Left renal pelvis (tissue), 4 donors: ENCODE measurements around the gene PIP4K2A. TPM values are rescaled to one million over a fixed set of nuclear protein-coding genes. Genes with fewer than 3 reads are reported as not detected.
"Not testable (repeated sequence)": the region's sequence is repeated elsewhere in the genome, so short reads cannot be mapped to it uniquely, and the experiment has no call there.

Experiments
- DNase-seq, 4 donors: peaks; one replicate each; pipeline ENCODE4 v3.0.0-alpha.2; 2013; ENCODE audit warnings: low read depth in 4 of 4, low spot score in 3 of 4
- polyA plus RNA-seq, 4 donors: library from polyadenylated mRNA; unstranded; fragments of 120-200 nt; gene quantifications; one replicate each; pipeline ENCODE4 v1.2.1, GENCODE V29; 2013; ENCODE audit not compliant: insufficient read length in 4 of 4

The PIP4K2A gene
- polyA plus RNA-seq, 4 donors: 22.6 to 30.6 (median 28.8) TPM

- DNase-seq: no peak
These were observed 182.9 kb downstream of the PIP4K2A start for GRCh38 chr10:22531441-22531840.

DNA sequence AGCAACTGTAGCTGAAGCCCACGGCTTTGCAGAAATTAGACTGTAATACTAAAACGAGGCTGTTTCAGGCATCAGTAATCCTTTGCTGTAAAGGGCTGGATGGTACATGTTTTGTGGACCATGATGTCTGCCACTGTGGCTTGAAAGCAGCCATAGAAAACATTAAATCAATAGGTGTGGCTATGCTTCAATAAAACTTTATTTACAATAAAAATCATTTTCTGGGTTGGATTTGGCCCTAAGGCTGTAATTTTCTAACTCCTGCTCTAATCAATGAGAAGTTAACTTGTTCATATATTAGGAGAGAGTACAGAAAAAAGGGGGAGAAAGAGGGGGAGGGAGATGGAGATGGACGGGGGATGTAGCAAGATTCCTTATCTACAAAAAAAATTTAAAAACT is 183.4 kb downstream of the PIP4K2A start:
- no peak for DNase-seq

- no peak for DNase-seq
These were observed 186.9 kb downstream of the PIP4K2A start for GRCh38 chr10:22527520-22527919.

DNA sequence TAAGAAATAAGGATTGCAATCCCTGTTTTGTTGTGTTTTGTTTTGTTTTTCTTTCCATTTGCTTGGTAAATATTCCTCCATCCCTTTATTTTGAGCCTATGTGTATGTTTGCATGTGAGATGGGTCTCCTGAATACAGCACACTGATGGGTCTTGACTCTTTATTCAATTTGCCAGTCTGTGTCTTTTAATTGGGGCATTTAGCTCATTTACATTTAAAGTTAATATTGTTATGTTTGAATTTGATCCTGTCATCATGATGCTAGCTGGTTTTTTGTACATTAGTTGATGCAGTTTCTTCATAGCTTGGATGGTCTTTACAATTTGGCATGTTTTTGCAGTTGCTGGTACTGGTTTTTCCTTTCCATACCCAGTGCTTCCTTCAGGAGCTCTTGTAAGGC is 190.0 kb downstream of the PIP4K2A start:
- not testable (repeated sequence) for DNase-seq

DNA sequence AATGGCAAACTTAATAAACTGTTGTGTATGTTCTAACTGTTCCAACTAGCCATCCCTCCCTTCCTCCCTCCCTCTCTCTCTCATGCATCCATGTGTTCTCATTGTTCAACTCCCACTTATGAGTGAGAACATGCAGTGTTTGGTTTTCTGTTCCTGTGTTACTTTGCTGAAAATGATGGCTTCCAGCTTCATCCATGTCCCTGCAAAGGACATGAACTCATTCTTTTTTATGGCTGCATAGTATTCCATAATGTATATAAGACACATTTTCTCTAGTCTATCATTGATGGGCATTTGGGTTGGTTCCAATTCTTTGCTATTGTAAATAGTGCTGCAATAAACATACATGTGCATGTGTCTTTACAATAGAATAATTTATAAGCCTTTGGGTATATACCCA is 193.7 kb downstream of the PIP4K2A start:
- not testable (repeated sequence) for DNase-seq

GRCh38 chr10:22518167-22518724 is 196.1 kb downstream of the PIP4K2A start:
- no peak for DNase-seq

GRCh38 chr10:22515009-22515408 is 199.4 kb downstream of the PIP4K2A start:
- no peak for DNase-seq

DNA sequence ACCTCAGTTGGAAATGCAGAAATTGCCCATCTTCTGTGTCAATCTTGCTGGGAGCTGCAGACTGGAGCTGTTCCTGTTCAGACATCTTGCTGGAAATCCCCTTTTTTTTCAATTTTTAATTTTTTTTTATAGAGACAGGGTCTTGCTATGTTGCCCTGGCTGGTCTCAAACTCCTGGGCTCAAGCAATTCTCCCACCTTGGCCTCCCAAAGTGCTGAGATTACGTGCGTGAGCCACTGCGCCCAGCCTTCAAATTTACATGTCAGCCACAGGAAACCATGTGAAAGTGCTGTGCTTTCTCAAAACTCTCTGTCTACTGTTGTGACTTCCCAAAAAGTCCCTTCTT is 200.0 kb downstream of the PIP4K2A start:
- DNase-seq: not testable (repeated sequence)

DNA sequence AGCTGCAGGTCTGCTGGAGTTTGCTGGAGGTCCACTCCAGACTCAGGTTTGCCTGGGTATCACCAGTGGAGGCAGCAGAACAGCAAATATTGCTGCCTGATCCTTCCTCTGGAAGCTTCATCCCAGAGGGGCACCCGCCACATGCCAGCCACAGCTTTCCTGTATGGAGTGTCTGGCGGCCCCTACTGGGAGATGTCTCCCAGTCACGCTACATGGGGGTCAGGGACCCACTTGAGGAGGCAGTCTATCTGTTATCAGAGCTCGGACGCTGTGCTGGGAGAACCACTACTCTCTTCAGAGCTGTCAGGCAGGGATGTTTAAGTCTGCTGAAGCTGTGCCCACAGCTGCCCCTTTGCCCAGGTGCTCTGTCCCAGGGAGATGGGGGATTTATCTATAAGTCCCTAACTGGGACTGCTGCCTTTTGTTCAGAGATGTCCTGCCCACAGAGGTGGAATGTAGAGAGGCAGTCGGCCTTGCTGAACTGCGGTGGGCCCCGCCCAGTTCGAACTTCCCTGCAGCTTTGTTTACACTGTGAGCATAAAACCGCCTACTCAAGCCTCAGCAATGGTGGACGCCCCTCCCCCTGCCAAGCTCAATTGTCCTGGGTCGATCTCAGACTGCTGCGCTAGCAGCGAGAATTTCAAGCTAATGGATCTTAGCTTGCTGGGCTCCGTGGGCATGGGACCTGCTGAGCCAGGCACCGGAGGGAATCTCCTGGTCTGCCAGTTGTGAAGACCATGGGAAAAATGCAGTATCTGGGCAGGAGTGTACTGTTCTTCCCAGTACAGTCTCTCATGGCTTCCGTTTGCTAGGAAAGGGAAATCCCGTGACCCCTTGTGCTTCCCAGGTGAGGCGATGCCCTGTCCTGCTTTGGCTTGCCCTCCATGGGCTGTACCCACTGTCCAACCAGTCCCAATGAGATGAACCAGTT is 200.6 kb downstream of the PIP4K2A start:
- DNase-seq: not testable (repeated sequence)

GRCh38 chr10:22512015-22512414 is 202.4 kb downstream of the PIP4K2A start:
- not testable (repeated sequence) for DNase-seq

GRCh38 chr10:22508214-22508613 is 206.2 kb downstream of the PIP4K2A start:
- DNase-seq: not testable (repeated sequence)

GRCh38 chr10:22505911-22506685 is 208.3 kb downstream of the PIP4K2A start:
- no peak for DNase-seq

DNA sequence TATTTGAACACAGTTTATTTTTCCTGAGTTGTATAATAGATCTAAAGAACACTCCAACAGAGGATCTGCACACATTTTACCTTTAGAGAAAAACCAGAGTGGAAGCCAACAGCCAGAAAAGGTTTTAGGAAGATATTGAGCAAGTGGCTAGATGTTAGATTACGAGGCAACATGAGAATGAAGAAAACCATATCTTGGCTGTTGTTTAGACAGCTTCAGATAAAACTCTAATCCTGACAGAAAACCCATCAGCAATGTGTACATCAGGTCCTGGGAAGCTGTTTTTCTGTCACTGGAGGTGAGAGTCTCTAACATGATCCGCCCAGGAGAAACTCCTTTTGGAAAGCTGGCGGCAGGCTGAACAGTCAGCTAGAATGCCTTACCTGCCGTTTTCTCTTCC is 209.6 kb downstream of the PIP4K2A start:
- DNase-seq: no peak

DNA sequence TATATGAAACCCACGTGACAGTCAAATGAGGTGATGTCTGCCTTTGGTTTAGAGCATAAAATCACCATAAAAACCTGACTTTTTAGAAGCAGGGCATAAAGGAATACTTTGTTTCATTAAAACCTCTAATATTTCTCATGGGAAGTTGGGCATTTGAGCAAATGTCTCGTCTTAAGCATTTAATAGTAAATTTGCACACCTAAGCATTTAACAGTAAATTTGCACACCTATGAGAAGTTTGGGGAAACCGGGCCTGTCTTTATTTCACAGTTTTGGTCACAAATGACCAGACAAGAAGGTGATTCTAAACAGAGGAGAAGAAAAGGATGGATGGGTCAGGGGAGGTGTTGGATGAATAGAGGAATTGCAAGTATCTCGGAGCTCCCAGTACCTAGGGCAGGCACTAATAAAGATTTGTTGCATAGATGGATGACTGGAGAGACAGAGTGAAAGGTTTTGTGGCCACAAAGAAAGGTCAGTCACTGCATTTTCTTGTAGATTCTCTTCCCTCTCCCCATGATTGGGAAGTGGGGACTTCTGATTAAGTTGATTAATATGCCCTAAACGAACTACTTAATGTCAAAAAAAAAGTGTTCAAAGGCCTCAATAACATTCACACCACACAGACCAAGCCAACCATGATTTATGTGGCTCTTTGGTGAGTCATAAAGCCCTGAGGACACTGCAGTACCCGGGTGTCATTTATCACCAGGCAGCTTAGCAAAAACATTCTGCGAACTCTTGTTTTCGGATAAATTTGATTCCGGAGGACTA is 210.9 kb downstream of the PIP4K2A start:
- DNase-seq: no peak

- no peak for DNase-seq
These were observed 212.5 kb downstream of the PIP4K2A start for GRCh38 chr10:22501863-22502262.

- no peak for DNase-seq
These were observed 213.0 kb downstream of the PIP4K2A start for GRCh38 chr10:22501413-22501812.

- DNase-seq: no peak
These were observed 213.6 kb downstream of the PIP4K2A start for GRCh38 chr10:22500656-22501340.

- not testable (repeated sequence) for DNase-seq
These were observed 214.4 kb downstream of the PIP4K2A start for GRCh38 chr10:22499973-22500372.

DNA sequence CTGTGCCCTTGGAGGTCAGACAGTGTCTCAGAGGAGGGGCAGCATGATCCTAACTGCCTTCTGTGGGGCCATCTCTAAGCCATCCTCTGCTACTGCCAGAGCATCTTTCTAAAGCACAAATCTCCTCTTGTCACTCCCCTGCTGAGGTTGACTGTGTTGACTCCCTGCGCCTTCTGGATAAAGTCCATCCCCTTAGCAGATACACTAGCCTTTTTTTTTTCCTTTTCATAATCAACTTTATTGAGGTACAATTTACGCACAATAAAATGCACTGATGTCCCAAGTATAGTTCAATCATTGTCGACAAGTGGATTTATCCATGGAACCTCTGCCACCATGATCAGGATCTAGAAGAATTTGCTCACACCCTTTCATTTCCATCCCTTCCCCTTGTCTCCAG is 219.0 kb downstream of the PIP4K2A start:
- no peak for DNase-seq

DNA sequence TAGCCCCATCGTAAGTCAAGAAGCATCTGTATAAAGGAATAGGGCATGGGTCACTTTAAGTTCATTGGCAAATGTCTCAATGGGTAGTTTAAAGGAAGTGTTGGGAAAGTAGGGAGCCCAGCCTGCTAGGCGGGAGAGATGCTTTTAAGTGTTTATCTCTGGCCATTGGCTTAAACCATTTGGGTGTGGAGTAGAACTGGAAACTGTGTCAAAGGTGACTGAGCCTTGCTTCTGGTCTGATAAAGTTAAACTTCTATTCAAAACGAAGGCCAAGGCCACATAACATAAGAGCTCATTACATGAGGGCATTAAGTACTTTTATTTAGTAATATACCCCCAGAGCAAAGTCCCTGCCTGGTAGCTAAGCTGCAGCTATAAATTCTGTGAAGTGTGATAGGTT is 220.4 kb downstream of the PIP4K2A start:
- no peak for DNase-seq
